SIG-M5 (cell line): Measurements from ENCODE around the gene BLACAT1.
"Not testable (repeated sequence)": the region's sequence is repeated elsewhere in the genome, so short reads cannot be mapped to it uniquely, and the experiment has no call there.

Source experiments
- DNase-seq: peaks from one replicate; lab custom pipeline; 2025; lab: John Stamatoyannopoulos, UW

Gene BLACAT1

DNA sequence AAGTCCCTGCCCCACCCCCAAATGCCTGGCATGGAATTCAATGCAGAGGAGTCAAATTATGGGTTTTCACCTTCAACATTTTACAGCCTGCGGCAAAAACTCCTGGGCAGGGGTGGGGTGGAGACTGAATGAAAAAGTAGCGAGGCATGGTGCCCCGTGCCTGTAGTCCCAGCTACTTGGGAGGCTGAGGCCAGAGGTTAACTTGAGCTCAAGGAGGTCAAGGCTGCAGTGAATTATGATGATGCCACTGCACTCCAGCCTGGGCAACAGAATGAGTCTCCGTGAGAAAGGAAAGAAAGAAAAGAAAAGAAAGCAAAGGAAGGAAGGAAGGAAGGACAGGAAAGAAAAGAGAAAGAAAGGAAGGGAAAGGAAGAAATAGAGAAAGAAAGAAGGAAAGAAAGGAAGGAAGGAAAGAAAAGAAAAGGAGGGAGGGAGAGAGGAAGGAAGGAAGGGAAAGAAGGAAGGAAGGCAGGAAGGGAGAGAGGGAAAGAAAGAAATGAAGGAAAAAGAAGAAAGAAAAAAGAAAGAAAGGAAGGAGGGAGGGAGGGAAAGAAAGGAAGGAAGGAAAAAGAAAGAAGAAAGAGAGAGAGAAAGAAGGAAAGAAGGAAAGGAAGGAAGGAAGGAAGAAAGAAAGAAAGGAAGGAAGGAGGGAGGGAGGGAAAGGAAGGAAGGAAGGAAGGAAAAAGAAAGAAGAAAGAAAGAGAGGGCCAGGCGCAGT, 45.1 kb downstream of the BLACAT1 start:
- DNase-seq: no peak

- no peak for DNase-seq
Measured at GRCh38 chr1:205407970-205408369, 47.9 kb downstream of the BLACAT1 start.

GRCh38 chr1:205406252-205406651, 49.6 kb downstream of the BLACAT1 start:
- DNase-seq: not testable (repeated sequence)
